HG03025 (cell line): ENCODE measurements around the gene UROD.
"Not testable (repeated sequence)": the region's sequence is repeated elsewhere in the genome, so short reads cannot be mapped to it uniquely, and the experiment has no call there.

Experiments used
- ATAC-seq: cut with Tn5 transposase; IDR thresholded peaks from one replicate; pipeline ENCODE4 v1.9.1; 2021; ENCODE audit warnings: mild to moderate bottlenecking, moderate library complexity; ENCODE audit not compliant: unreplicated experiment, low FRiP score

The UROD gene

DNA sequence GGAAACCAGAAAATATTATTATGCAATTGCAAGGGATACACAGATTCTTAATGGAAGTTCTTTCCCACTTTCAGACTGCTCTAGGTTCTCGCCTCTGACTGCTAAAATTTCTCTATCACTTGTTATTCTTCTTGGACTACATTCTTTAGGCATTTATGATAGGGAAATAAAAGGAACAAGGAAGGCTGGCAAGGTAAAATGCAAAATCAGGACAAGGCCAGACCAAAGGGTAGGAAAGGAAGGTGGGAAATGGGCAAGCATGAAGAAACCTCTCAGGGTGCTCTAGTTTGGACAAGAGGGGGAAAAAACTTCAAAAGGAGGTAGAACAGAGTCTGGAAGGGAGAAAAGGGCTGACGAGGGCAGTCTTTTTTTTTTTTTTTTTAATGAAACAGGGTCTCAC is 26.2 kb downstream of the UROD start:
- ATAC-seq, result no peak

DNA sequence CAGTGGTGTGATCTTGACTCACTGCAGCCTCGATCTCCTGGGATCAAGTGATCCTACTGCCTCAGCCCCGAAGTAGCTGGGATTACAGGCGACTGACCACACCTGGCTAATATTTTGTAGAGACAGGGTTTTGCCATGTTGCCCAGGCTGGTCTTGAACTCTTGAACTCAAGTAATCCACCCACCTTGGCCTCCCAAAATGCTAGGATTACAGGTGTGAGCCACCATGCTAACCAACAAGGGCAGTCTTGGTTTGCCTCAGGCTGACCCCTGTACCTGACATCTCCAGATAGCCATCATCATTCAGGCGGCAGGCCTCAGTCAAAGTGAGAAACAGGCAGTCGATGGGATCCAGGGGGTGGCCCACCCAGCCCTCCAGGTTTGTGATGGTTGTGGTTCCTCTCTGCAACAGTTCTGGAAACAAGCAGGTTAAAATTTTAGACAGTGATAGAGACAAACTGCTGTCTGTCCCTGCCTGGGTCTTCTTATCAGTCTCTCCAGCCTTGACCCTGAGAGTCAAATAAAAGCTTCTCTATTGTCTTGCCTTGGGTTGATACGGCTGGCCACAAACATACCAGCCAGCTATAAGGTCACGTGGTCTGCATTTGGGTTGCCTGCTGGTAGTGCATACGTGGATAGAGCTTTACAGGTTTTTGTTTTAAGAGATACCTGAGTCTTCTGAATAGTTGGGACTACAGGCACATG is 26.8 kb downstream of the UROD start:
- ATAC-seq, result no peak

DNA sequence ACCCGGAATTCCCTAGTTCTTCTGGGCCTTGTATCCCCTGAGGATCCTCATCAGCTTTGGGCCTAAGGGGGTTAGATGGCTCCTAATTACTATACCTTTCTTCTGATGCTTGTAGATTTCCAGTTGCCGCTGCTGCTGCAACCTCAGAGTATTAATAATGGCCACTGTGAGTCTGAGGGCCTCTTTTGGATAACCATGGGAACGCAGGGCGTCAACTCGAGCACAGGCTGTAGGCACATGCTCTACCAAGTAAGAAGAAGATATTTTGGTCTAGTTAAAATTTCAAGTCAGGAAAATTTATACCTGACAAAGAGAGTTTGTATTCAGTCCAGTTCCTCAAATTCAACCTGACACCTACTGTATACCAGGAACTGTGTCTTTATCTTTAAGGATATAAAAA is 28.2 kb downstream of the UROD start:
- no peak for ATAC-seq

DNA sequence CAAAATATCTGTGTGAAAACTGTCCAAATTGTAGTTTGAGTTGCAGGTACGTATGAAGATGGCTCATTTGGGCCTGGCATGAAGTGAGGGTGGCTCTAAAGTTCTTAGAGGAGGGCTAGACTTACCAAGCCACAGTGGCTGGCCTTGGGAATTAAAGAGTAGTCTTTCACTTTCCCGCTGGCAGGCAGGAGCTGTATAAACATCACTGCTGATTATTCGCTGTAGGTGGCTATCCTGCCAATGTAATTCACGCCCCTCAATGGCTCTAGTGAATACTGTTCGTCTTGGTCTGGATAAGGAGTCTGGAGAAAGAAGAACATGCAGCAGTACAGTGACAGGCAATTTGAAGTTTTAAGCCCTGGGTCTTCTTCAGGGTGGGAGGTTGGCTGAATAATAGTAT is 31.0 kb downstream of the UROD start:
- ATAC-seq, result no peak

DNA sequence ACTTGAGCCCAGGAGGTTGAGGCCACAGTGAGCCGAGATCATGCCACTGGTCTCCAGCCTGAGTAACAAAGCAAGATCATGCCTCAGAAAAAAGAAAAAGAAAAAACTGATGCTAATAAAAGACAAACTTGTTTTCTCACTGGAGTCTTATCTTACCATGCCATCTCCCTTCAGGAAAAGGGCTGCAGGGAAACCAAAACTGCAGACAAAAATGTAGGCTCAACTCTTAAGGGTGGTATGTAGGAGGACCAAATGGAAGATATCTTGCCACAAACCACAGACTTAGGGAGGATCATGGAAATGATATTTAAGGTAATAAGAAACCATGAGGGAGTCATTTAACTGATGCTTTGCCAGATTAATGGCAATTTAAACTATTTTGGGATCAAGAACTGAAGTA is 32.9 kb downstream of the UROD start:
- ATAC-seq, result no peak

DNA sequence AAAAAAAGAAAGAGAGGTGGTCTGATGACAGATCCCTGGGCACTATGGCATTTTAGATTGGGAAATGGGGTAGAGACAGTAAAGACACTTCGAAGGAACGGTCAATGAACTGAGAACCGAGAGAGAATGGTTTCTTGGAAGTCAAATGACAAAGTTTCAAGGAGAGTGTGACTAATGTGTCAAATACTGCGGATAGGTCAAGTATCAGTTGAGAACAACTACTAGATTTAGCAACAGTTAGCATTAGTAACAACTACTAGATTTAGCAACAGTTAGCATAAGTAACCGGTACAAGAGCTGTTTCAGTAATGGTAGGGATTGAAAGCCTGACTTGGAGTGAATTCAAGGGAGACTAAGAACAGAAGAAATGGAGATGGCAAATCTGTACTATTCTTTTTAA is 35.0 kb downstream of the UROD start:
- no peak for ATAC-seq

DNA sequence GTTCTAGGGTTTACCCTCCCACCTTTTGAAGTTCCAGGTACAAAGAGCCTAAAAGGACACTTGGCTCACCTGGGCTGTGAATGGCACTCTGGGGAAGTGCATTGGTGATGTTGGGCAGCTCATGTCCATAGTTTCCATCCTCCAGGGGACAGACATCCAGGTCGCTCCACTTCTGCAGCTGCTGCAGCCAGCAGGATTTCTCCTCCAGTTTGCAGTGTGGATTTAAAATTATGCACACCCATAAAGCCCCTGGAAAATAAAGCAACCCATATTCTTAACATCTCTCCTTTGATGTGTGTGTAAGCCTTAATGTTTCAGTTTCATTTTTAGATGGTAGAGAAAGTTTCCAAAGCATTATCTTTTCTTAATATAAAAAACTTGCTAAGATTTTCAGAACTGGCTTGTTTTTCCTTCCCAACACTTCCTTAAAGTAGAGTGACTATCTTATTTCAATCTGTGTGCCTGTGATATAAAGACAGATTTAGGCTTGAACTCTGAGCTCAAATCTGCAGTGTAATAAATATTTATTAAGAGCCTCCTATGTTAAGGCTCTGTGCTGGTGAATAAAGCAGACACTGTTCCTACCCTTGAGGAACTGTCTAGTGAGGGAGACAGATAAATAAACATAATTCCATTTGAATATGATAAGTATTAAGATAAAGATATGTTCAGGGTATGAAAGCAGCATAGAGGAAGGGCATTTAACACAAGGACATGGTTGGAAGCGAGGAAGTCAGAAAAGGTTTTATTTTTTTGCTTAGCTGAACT is 39.1 kb downstream of the UROD start:
- ATAC-seq, result no peak

DNA sequence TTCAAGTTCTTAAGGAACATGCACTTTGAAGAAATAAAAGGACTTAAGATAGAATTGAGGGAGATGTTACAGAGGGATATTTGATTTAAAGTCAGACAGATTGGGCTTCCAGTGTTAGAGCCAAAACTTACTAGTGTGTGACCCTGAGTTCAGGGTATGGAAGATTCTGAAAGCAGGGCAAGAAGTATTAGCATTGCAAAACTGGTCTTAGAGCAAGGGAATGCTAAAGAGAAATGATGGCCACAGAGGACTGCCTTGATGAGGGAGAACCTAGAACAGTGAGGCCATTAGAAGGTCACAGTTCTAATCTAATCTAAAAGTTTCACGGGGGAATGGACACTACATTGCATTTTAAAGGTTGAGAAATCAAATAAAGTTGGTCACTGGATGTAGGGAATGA is 45.5 kb downstream of the UROD start:
- ATAC-seq, result no peak

DNA sequence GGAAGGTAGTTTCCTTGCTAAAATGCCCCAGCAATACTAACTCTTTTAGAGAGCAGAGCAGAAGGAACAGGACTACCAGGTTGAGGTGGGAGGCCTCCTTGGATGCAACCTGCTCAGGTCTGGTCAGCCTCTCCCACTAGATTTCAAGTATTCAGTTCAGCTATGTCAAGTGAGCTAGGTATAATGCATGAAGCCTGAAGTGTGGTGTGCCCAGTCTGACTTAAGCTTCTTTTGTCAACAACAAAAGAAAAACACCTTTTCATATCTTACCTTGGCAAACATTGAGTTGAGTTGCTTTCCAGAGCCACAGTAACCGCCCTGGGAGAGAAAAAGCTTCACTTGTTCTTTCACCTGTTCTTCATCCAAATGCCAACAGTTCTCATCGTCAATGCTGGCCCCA is 47.8 kb downstream of the UROD start:
- no peak for ATAC-seq

DNA sequence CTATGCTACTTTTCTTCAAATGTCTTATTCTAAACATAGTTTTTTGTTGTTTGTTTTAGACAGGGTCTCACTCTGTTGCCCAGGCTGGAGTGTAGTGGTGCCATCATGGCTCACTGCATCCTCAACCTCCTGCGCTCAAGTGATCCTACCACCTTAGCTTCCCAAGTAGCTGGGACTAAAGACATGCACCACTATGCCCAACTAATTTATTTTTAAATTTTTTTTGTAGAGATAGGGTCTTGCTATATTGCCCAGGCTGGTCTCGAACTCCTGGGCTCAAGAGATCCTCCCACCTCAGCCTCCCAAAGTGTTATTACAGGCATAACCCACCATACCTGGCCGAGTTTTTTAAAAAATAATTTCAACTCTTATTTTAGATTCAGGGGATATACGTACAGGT is 50.4 kb downstream of the UROD start:
- not testable (repeated sequence) for ATAC-seq

DNA sequence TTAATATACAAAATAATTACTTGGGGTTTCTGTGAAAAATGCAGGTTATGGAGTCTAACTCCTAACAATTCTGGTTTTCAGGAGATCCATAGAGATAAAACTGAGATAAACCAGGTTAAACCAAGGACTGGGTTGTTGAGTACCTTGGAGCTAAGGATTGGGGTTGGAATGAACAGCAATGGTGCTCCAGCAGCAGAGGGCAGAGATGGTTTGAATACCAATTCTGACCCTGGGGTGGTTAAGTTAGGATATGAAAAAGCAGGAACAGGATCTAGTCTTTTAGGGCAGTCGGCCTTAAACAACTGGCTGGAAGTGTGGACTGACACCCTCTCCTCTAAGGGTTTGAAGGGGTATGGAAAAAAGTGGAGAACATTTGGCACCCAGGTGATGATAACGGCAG is 53.0 kb downstream of the UROD start:
- no peak for ATAC-seq
